Measurements from ENCODE around the gene LSAMP. TPM values are rescaled to one million over a fixed set of nuclear protein-coding genes. Genes with fewer than 3 reads are reported as not detected.

The LSAMP gene
- polyA plus RNA-seq, 3 donors = not detected

DNA sequence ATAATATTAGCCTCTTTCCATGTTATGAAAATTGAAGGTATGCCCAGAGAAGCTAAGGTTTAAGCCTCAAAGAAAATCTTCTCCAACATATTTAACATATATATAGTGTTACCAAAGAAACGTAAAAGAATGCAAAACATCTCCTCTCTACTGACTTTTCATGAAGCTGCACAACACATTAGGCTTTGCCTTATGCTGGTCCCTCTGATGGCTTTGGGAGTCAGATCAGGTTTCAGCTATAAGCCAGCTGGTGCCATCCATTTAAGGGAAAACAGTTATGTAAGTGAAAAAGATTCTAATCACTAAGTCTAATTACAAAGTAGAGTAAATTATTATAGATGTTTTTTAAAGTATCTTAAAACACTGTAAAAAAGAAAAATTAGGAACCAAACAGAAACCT is 410.5 kb downstream of the LSAMP start:
- intact Hi-C loops (cut with micrococcal nuclease) = no loop called here
- no peak overlapping the region for H3K9ac ChIP-seq (ENCODE audit: insufficient read depth, low read length, poor library complexity, severe bottlenecking)
- Mint-ChIP-seq H3K36me3 (no peaks in the 10 kb centered on the region), H3K27me3 (ENCODE audit: low read depth in 3 of 3) (peaks cover 0 to 4% (median 2%) of the 10 kb centered on the region in 3 donors), H3K4me1 (peaks cover 22% of the 10 kb centered on the region), H3K27ac (no peak overlapping the region), H3K4me3 (no peak overlapping the region), H3K9me3 (peaks cover 0 to 5% (median 0%) of the 10 kb centered on the region in 7 donors)
- H4K20me1 ChIP-seq (ENCODE audit: insufficient read depth, low read length) = no peaks in the 10 kb centered on the region
- peaks cover 0 to under 1% of the 10 kb centered on the region in 2 donors for H3K27me3 ChIP-seq (ENCODE audit: control insufficient read depth in 2 of 2, insufficient read depth in 2 of 2, low read length in 2 of 2)
- H3K9me3 ChIP-seq (replicated peaks in 1 of 2; ENCODE audit: control insufficient read depth in 1 of 2, insufficient read depth in 1 of 2, low read length in 2 of 2) = no peaks in the 10 kb centered on the region
- H2AFZ ChIP-seq (ENCODE audit: insufficient read depth, low read depth, low read length, poor library complexity, severe bottlenecking) = no peak overlapping the region
- H3K36me3 ChIP-seq (replicated peaks in 1 of 2; ENCODE audit: control insufficient read depth in 1 of 2, insufficient read depth in 2 of 2, low read length in 2 of 2) = no peaks in the 10 kb centered on the region
- WGBS (ENCODE audit: insufficient coverage) = no CpG with 5 or more reads among the region's 1 CpG
- TF ChIP-seq, protein P1, sequence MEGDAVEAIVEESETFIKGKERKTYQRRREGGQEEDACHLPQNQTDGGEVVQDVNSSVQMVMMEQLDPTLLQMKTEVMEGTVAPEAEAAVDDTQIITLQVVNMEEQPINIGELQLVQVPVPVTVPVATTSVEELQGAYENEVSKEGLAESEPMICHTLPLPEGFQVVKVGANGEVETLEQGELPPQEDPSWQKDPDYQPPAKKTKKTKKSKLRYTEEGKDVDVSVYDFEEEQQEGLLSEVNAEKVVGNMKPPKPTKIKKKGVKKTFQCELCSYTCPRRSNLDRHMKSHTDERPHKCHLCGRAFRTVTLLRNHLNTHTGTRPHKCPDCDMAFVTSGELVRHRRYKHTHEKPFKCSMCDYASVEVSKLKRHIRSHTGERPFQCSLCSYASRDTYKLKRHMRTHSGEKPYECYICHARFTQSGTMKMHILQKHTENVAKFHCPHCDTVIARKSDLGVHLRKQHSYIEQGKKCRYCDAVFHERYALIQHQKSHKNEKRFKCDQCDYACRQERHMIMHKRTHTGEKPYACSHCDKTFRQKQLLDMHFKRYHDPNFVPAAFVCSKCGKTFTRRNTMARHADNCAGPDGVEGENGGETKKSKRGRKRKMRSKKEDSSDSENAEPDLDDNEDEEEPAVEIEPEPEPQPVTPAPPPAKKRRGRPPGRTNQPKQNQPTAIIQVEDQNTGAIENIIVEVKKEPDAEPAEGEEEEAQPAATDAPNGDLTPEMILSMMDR (IDR thresholded peaks at IDR 0.05) = no peak
- no peak for DNase-seq
- no peaks in the 10 kb centered on the region for H3K79me2 ChIP-seq (ENCODE audit: insufficient read depth, low read length)
- H3K27ac ChIP-seq (ENCODE audit: low read depth in 1 of 2, low read length in 2 of 2) = no peak overlapping the region
- H3K4me2 ChIP-seq (replicated peaks; ENCODE audit: extremely low read depth, low read length, poor library complexity, severe bottlenecking) = no peak overlapping the region
- H3K4me3 ChIP-seq (replicated peaks in 1 of 3; ENCODE audit: low read depth in 2 of 3, low read length in 3 of 3) = no peak overlapping the region
- H3K4me1 ChIP-seq (ENCODE audit: control insufficient read depth in 1 of 2, insufficient read depth in 2 of 2, low read length in 2 of 2) = peaks cover 22 to 23% of the 10 kb centered on the region in 2 donors

DNA sequence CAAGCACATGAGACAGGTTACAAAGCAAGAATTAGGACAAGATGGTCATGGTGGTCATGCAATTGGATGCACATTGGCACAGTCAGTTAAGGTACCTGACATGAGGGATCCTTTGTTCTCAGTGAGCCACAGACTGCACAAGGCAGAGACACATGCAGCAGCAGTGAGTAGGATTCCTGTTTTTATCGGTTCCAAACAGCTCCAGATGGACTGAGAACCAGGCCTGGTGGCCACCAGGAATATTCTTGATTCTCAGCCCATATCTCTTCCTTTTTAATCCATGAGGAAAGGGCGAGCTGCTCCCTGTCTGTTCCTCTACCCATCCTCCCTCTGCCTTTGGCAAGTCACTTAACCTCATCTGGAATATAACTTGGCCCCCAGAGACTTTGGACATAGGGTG is 411.2 kb downstream of the LSAMP start:
- Histone ChIP-seq H3K27ac (ENCODE audit: low read depth in 1 of 2, low read length in 2 of 2) (no peak overlapping the region), H3K4me2 (replicated peaks; ENCODE audit: extremely low read depth, low read length, poor library complexity, severe bottlenecking) (no peak overlapping the region), H3K9ac (ENCODE audit: insufficient read depth, low read length, poor library complexity, severe bottlenecking) (no peak overlapping the region), H2AFZ (ENCODE audit: insufficient read depth, low read depth, low read length, poor library complexity, severe bottlenecking) (no peak overlapping the region), H3K4me3 (replicated peaks in 1 of 3; ENCODE audit: low read depth in 2 of 3, low read length in 3 of 3) (no peak overlapping the region), H3K27me3 (ENCODE audit: control insufficient read depth in 2 of 2, insufficient read depth in 2 of 2, low read length in 2 of 2) (peaks cover 0 to 2% of the 10 kb centered on the region in 2 donors), H3K79me2 (ENCODE audit: insufficient read depth, low read length) (no peaks in the 10 kb centered on the region), H4K20me1 (ENCODE audit: insufficient read depth, low read length) (no peaks in the 10 kb centered on the region), H3K4me1 (ENCODE audit: control insufficient read depth in 1 of 2, insufficient read depth in 2 of 2, low read length in 2 of 2) (peaks cover 15 to 16% of the 10 kb centered on the region in 2 donors), H3K36me3 (replicated peaks in 1 of 2; ENCODE audit: control insufficient read depth in 1 of 2, insufficient read depth in 2 of 2, low read length in 2 of 2) (no peaks in the 10 kb centered on the region), H3K9me3 (replicated peaks in 1 of 2; ENCODE audit: control insufficient read depth in 1 of 2, insufficient read depth in 1 of 2, low read length in 2 of 2) (no peaks in the 10 kb centered on the region)
- 100% methylated on average over 1 of the region's 2 CpGs for WGBS (ENCODE audit: insufficient coverage)
- Mint-ChIP-seq H3K27ac (no peak overlapping the region), H3K9me3 (peaks cover 0 to 5% (median 0%) of the 10 kb centered on the region in 7 donors), H3K27me3 (ENCODE audit: low read depth in 3 of 3) (peaks cover 0 to 4% (median 2%) of the 10 kb centered on the region in 3 donors), H3K4me1 (peaks cover 15% of the 10 kb centered on the region), H3K36me3 (no peaks in the 10 kb centered on the region), H3K4me3 (no peak overlapping the region)
- TF ChIP-seq, protein P1 (IDR thresholded peaks at IDR 0.05) = no peak
- intact Hi-C loops (cut with micrococcal nuclease) = no loop called here
- no peak for DNase-seq
